HG02588 (cell line): ENCODE data around the gene SRR.
A peak's percentile ranks its signal among the peaks of the same experiment; 100 is the strongest.
"Not testable (repeated sequence)": the region's sequence is repeated elsewhere in the genome, so short reads cannot be mapped to it uniquely, and the experiment has no call there.

ENCODE experiments used
- ATAC-seq: cut with Tn5 transposase; IDR thresholded peaks from one replicate; pipeline ENCODE4 v1.9.1; 2021; ENCODE audit warnings: mild to moderate bottlenecking, moderate library complexity; ENCODE audit not compliant: unreplicated experiment

Gene SRR

GRCh38 chr17:2303204-2304188 is at the start of gene SRR, which contains the start of gene SMG6:
SRR (plus strand) TSS chr17:2303950; CDS start chr17:2315561, 11,611 bp downstream.
SMG6 (minus strand) TSS chr17:2303785; CDS start chr17:2303720, 65 bp downstream.
- peak; percentile 79 for ATAC-seq

GRCh38 chr17:2258830-2259229 is 44.9 kb upstream of the SRR start:
- ATAC-seq = not testable (repeated sequence)

GRCh38 chr17:2259769-2260536 is 43.8 kb upstream of the SRR start:
- no peak for ATAC-seq

GRCh38 chr17:2262135-2262587 is 41.6 kb upstream of the SRR start:
- ATAC-seq = no peak

GRCh38 chr17:2263183-2264066 is 40.3 kb upstream of the SRR start:
- ATAC-seq = no peak

- no peak for ATAC-seq
Observed at GRCh38 chr17:2264067-2264860, 39.5 kb upstream of the SRR start.

GRCh38 chr17:2265166-2265565 is 38.6 kb upstream of the SRR start:
- ATAC-seq = not testable (repeated sequence)

GRCh38 chr17:2266045-2266864 is 37.5 kb upstream of the SRR start:
- ATAC-seq = peak; percentile 70

GRCh38 chr17:2266865-2267228 is 36.9 kb upstream of the SRR start:
- no peak for ATAC-seq

GRCh38 chr17:2267354-2267753 is 36.4 kb upstream of the SRR start:
- ATAC-seq = no peak

GRCh38 chr17:2271985-2272702 is 31.6 kb upstream of the SRR start:
- no peak for ATAC-seq

- no peak for ATAC-seq
Observed at GRCh38 chr17:2274414-2274813, 29.3 kb upstream of the SRR start.

- no peak for ATAC-seq
Observed at GRCh38 chr17:2275722-2276121, 28.0 kb upstream of the SRR start.

- ATAC-seq = no peak
Observed at GRCh38 chr17:2277429-2278170, 26.1 kb upstream of the SRR start.

GRCh38 chr17:2279707-2280106 is 24.0 kb upstream of the SRR start:
- no peak for ATAC-seq

- no peak for ATAC-seq
Observed at GRCh38 chr17:2282297-2282873, 21.4 kb upstream of the SRR start.

GRCh38 chr17:2283302-2283701 is 20.4 kb upstream of the SRR start:
- ATAC-seq = no peak
